Loucy (cell line): ENCODE measurements around the gene LEPROT.

Experiments used
- CTCF ChIP-seq: fragments of 200-600 bp; sonication (generic); conservative IDR thresholded peaks from 2 replicates; pipeline ENCODE4 v1.5.1; 2014; ENCODE audit warnings: mild to moderate bottlenecking, antibody characterized with exemption, low read length
- EZH2phosphoT487 ChIP-seq: fragments of 200-600 bp; IDR thresholded peaks from 2 replicates; pipeline ENCODE4 v1.6.1; 2018; ENCODE audit warnings: antibody characterized with exemption, mild to moderate bottlenecking, moderate library complexity, borderline replicate concordance

- TF ChIP-seq CTCF (no peak), EZH2phosphoT487 (no peak)
Observed at GRCh38 chr1:65388908-65389695, 31.4 kb upstream of the LEPROT start.
